Measurements from ENCODE around the gene MAD1L1. TPM values are rescaled to one million over a fixed set of nuclear protein-coding genes. Genes with fewer than 3 reads are reported as not detected.

Gene MAD1L1
- total RNA-seq, 2 donors from 2014 or later, result 51.2 to 63.8 TPM

Other genes with a start within 250 kb of the MAD1L1 start
- gene MRM2, start 9.3 kb upstream of the MAD1L1 start, total RNA-seq, result 10 to 100 TPM; 31.7 to 39.9 TPM
- gene NUDT1, start 9.3 kb upstream of the MAD1L1 start, total RNA-seq, result 10 to 100 TPM; 63.6 to 79.3 TPM
- gene SNX8, start 81.5 kb upstream of the MAD1L1 start, total RNA-seq, result 10 to 100 TPM; 25.5 to 31.2 TPM
- 100 to 1,000 TPM; 120 to 121 TPM for gene EIF3B, start 121.9 kb upstream of the MAD1L1 start, total RNA-seq
- gene CHST12, start 170.7 kb upstream of the MAD1L1 start, total RNA-seq, result 10 to 100 TPM in 1 of 2 donors, 1 to 10 TPM in 1; 5.1 to 10.6 TPM
- not detected for gene GRIFIN, start 243.5 kb upstream of the MAD1L1 start, total RNA-seq

All from activated T-cell treated with anti-CD3 and anti-CD28 coated beads, Interleukin-2, amount 50 U/mL, for 72 hours (primary cell).